ENCODE measurements around the gene BDH1.
A peak's percentile ranks its signal among the peaks of the same experiment; 100 is the strongest.
"Not testable (repeated sequence)": the region's sequence is repeated elsewhere in the genome, so short reads cannot be mapped to it uniquely, and the experiment has no call there.

BDH1 gene, protein sequence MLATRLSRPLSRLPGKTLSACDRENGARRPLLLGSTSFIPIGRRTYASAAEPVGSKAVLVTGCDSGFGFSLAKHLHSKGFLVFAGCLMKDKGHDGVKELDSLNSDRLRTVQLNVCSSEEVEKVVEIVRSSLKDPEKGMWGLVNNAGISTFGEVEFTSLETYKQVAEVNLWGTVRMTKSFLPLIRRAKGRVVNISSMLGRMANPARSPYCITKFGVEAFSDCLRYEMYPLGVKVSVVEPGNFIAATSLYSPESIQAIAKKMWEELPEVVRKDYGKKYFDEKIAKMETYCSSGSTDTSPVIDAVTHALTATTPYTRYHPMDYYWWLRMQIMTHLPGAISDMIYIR

DNA sequence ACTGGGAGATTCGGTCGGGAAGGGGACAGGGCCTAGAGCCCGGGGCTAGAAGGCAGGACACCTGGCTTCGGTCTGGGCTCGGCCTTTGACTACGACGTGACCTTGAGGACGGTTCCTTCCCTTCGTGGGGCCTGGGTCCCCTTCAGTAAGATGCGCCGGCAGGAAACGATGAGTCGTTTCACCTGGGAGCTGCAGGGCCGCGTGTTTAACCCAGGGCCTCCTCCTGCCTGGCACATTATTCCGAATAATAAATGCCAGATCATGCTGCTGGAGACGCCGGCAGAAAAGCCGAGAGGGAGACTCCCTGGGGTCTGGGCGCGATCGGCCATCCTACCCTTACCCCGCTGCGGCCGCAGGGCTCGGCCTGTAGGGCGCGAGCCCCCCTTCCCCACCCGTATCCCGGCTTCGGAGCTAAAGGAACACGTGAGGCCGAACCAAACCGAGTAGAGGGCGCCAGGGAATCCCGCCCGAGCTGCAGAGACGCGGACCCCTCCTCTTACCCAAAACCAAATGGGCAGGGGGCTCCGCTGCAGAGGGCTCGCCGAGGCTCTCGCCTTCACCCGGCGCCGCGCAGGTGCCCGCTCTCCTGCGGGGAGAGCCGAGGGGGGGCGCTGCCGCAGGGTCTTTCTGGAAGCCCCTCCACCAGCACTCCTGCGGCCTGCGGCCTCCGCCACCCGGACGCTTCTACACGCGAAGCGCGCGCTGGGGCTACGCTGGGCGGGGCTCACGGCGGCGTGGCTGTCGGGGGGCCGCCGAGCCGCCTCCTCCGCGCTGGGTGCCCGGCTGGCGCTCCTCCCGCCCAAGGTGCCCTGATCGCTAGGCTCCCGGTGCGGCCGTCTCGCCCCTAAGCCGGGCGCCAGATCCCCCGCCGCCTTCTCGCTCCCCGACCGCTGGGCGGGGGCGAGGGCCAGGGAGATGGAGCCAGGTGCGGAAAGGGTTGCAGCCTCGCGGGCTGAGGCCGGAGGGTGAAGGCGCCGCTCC is at the start of gene BDH1:
Gene BDH1, minus strand, starts transcription at position 688 of the 981 bp plus-strand sequence. CDS start 9,525 bp downstream, outside the sequence.
- Histone ChIP-seq H3K4me3 (peak within 1 kb of the TSS; percentile 80 to 89), H3K4me1 (peaks cover 3 to 17% (median 12%) of the 10 kb centered on the region in 4 donors), H3K36me3 (no peaks in the 10 kb centered on the region), H3K27ac (peak within 1 kb of the TSS; percentile 90 to 99), H3K9me3 (no peaks in the 10 kb centered on the region), H3K27me3 (peaks cover 0 to 28% of the 10 kb centered on the region in 2 donors)
- no peak for DNase-seq
- intact Hi-C loops (cut with DNase I; ENCODE audit: low total_unique reads), result no loop called here
- TF ChIP-seq, protein P1, sequence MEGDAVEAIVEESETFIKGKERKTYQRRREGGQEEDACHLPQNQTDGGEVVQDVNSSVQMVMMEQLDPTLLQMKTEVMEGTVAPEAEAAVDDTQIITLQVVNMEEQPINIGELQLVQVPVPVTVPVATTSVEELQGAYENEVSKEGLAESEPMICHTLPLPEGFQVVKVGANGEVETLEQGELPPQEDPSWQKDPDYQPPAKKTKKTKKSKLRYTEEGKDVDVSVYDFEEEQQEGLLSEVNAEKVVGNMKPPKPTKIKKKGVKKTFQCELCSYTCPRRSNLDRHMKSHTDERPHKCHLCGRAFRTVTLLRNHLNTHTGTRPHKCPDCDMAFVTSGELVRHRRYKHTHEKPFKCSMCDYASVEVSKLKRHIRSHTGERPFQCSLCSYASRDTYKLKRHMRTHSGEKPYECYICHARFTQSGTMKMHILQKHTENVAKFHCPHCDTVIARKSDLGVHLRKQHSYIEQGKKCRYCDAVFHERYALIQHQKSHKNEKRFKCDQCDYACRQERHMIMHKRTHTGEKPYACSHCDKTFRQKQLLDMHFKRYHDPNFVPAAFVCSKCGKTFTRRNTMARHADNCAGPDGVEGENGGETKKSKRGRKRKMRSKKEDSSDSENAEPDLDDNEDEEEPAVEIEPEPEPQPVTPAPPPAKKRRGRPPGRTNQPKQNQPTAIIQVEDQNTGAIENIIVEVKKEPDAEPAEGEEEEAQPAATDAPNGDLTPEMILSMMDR (IDR thresholded peaks at IDR 0.05), result no peak

DNA sequence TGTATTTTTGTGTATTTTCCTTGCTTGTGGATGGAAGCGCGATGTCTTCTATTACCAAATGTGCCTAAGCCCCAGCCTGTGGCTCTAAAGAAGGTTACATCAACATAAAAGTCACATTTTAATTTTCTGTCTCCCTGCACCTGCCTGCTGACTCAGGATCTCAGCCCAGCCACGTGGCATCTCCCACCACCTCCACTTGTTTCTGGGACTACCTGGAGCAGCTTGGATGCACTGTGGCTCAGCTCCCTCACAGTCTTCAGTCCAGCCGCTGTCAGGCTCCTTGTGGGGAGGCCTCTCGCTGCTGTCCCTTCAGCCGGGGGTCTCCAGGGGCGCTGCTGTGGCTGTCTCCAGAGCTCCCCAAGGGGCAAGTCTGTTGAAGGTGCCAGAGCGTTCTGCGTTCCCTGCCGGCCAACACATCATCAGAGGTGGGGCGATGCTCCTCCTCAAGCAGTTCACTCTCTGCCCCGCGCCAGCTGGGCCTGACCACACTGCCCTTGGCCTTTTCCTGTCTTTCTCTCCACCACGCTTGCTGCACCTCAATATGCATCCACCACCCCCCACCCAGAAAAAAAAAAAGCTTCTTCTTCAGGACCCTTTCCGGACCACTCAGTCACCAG is 47.7 kb upstream of the BDH1 start:
- TF ChIP-seq, protein P1 (IDR thresholded peaks at IDR 0.05), result no peak
- Histone ChIP-seq H3K36me3 (peaks cover 11 to 51% (median 29%) of the 10 kb centered on the region in 3 donors), H3K4me3 (no peak overlapping the region), H3K27ac (no peak overlapping the region), H3K9me3 (no peaks in the 10 kb centered on the region), H3K4me1 (peaks cover 0 to 7% (median 4%) of the 10 kb centered on the region in 4 donors), H3K27me3 (no peaks in the 10 kb centered on the region)
- intact Hi-C loops (cut with DNase I; ENCODE audit: low total_unique reads), result no loop called here
- no peak for DNase-seq

DNA sequence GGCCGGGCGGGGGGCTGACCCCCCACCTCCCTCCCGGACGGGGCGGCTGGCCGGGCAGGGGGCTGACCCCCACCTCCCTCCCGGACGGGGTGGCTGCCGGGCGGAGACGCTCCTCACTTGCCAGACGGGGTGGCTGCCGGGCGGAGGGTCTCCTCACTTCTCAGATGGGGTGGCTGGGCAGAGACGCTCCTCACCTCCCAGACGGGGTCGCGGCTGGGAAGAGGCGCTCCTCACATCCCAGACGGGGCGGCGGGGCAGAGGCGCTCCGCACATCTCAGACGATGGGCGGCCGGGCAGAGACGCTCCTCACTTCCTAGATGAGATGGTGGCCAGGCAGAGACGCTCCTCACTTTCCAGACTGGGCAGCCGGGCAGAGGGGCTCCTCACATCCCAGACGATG is 46.6 kb upstream of the BDH1 start:
- H3K36me3 ChIP-seq, result peaks cover under 1 to 40% (median 20%) of the 10 kb centered on the region in 3 donors
- intact Hi-C loops (cut with DNase I; ENCODE audit: low total_unique reads); H3K4me3 ChIP-seq; H3K27ac ChIP-seq; H3K4me1 ChIP-seq; H3K9me3 ChIP-seq; DNase-seq; H3K27me3 ChIP-seq: not testable (repeated sequence)

DNA sequence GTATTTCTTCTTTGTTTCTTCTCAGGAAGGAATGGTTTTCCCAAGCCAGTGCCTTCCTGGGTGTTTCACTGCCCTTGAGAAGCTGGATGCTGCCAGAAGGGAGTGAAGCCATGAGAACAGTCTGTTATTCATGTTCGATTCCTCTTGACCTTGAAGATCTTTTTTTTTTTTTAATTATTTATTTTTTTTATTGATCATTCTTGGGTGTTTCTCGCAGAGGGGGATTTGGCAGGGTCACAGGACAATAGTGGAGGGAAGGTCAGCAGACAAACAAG is 45.7 kb upstream of the BDH1 start:
- DNase-seq; H3K9me3 ChIP-seq; H3K27me3 ChIP-seq; intact Hi-C loops (cut with DNase I; ENCODE audit: low total_unique reads); H3K4me3 ChIP-seq; H3K27ac ChIP-seq; H3K4me1 ChIP-seq: not testable (repeated sequence)
- H3K36me3 ChIP-seq, result peaks cover 0 to 31% (median 12%) of the 10 kb centered on the region in 3 donors

DNA sequence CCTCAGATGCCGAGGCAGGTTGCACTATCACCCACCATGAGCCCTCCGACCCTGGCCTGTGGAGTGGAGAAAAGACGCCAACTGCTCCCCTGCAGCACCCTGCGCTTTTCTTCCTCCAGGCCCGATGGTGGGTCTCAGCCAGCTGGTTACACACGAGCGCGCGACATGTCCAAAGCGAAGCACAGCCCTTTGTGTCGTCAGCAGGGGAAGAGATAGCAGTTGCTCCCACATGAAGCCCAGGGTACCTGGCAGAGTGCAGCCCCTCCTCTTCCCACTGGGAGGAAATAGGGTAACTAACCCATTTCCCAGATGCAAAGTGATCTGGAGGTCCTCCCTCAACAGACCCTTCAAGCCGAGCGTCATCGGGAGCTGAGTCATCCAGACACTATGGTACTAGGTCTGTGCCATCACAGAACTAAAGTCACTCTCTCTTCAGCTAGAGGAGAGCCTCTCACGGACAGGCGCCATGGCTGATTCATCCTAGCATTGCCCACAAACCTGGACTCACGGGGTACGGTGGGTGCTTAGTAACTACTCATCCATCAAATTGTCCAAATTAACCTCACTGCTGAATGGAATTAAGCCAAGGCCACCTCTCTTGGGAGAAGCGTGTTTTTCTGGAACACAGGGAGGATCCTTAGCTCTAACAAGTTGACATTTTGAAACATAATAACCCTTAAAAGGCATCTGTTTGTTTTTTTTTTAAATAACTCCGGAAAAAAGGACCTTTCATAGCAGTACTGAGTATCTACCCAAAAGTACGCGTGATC is 45.2 kb upstream of the BDH1 start:
- H3K4me1 ChIP-seq, result peaks cover 0 to 7% (median 4%) of the 10 kb centered on the region in 4 donors
- H3K27me3 ChIP-seq, result no peaks in the 10 kb centered on the region
- intact Hi-C loops (cut with DNase I; ENCODE audit: low total_unique reads), result no loop called here
- TF ChIP-seq, protein P1 (IDR thresholded peaks at IDR 0.05), result no peak
- H3K4me3 ChIP-seq, result no peak overlapping the region
- H3K9me3 ChIP-seq, result no peaks in the 10 kb centered on the region
- no peak for DNase-seq
- H3K27ac ChIP-seq, result no peak overlapping the region
- H3K36me3 ChIP-seq, result peaks cover 0 to 26% (median 8%) of the 10 kb centered on the region in 3 donors
